Astrocyte (in vitro differentiated cells and primary cell): ENCODE measurements around the gene RASSF5. TPM values are rescaled to one million over a fixed set of nuclear protein-coding genes. Genes with fewer than 3 reads are reported as not detected.

Source experiments
- DNase-seq: peaks from one replicate; pipeline ENCODE4 v3.0.0-alpha.2; 2010; ENCODE audit warnings: low read depth
- FAIRE-seq: peaks from 2 replicates; lab custom pipeline; 2011; peaks lifted over from hg19 to GRCh38; lab: Jason Lieb, UNC
- H2AFZ ChIP-seq: 2 replicates; pipeline ENCODE4 v1.6.0; 2012; ENCODE audit warnings: low read depth, low read length, inconsistent platforms
- H3K27ac ChIP-seq: 2 replicates; pipeline ENCODE4 v1.5.1; 2011; ENCODE audit warnings: low read depth, low read length, inconsistent platforms
- H3K27me3 ChIP-seq: 2 replicates; pipeline ENCODE4 v1.6.0; 2011; ENCODE audit warnings: low read length, inconsistent platforms; ENCODE audit not compliant: insufficient read depth
- H3K36me3 ChIP-seq: 2 replicates; pipeline ENCODE4 v1.5.1; 2011; ENCODE audit warnings: low read length, inconsistent platforms; ENCODE audit not compliant: insufficient read depth
- H3K4me1 ChIP-seq: 2 replicates; pipeline ENCODE4 v1.5.1; 2011; ENCODE audit warnings: low read length, inconsistent platforms; ENCODE audit not compliant: insufficient read depth
- H3K4me2 ChIP-seq: 2 replicates; pipeline ENCODE4 v1.6.0; 2012; ENCODE audit warnings: low read length, inconsistent platforms
- H3K4me3 ChIP-seq: 2 replicates; pipeline ENCODE4 v1.5.1; 2011; ENCODE audit warnings: low read depth, mild to moderate bottlenecking, low read length, inconsistent platforms; ENCODE audit not compliant: insufficient read depth
- H3K79me2 ChIP-seq: 2 replicates; pipeline ENCODE4 v1.6.0; 2012; ENCODE audit warnings: mild to moderate bottlenecking, low read length, inconsistent platforms; ENCODE audit not compliant: insufficient read depth
- H3K9ac ChIP-seq: 2 replicates; pipeline ENCODE4 v1.6.0; 2012; ENCODE audit warnings: mild to moderate bottlenecking, low read length, inconsistent platforms
- H3K9me3 ChIP-seq: 2 replicates; pipeline ENCODE4 v1.5.1; 2012; ENCODE audit warnings: low read depth, mild to moderate bottlenecking, low read length, inconsistent platforms; ENCODE audit not compliant: insufficient read depth
- H4K20me1 ChIP-seq: 2 replicates; pipeline ENCODE4 v1.6.0; 2012; ENCODE audit warnings: low read length, inconsistent platforms; ENCODE audit not compliant: insufficient read depth
- H3K27ac Mint-ChIP-seq: one replicate; pipeline ENCODE4 v1.8.0; 2021; ENCODE audit warnings: mild to moderate bottlenecking, mixed read lengths; ENCODE audit not compliant: unreplicated experiment
- H3K27me3 Mint-ChIP-seq: one replicate; pipeline ENCODE4 v1.8.0; 2021; ENCODE audit warnings: low read depth, mixed read lengths; ENCODE audit not compliant: unreplicated experiment
- H3K36me3 Mint-ChIP-seq: one replicate; pipeline ENCODE4 v1.8.0; 2021; ENCODE audit warnings: low read depth, mixed read lengths; ENCODE audit not compliant: unreplicated experiment
- H3K4me1 Mint-ChIP-seq: one replicate; pipeline ENCODE4 v1.8.0; 2021; ENCODE audit warnings: low read depth, mixed read lengths; ENCODE audit not compliant: unreplicated experiment
- H3K4me3 Mint-ChIP-seq: one replicate; pipeline ENCODE4 v1.8.0; 2021; ENCODE audit warnings: mild to moderate bottlenecking, moderate library complexity, mixed read lengths; ENCODE audit not compliant: unreplicated experiment
- H3K9me3 Mint-ChIP-seq: one replicate; pipeline ENCODE4 v1.8.0; 2021; ENCODE audit warnings: mild to moderate bottlenecking, mixed read lengths; ENCODE audit not compliant: unreplicated experiment
- CTCF ChIP-seq: IDR thresholded peaks from 2 replicates; pipeline ENCODE4 v1.5.1; 2011; ENCODE audit warnings: low read depth, mild to moderate bottlenecking, inconsistent platforms, low read length, moderate library complexity; ENCODE audit not compliant: insufficient read depth
- EZH2 ChIP-seq: IDR thresholded peaks from 2 replicates; pipeline ENCODE4 v1.6.1; 2012; ENCODE audit warnings: mild to moderate bottlenecking, low read length, inconsistent platforms; ENCODE audit not compliant: insufficient read depth
- total RNA-seq: library from RNA; stranded (reverse); gene quantifications from 2 replicates; pipeline ENCODE4 v1.2.1, GENCODE V29; 2021

Gene RASSF5
- total RNA-seq, 1 donor from 2014 or later = 0.43 TPM

GRCh38 chr1:206502403-206502802 lies 4.9 kb upstream of the RASSF5 start:
- Mint-ChIP-seq H3K4me1 (peaks cover 38% of the 10 kb centered on the region), H3K4me3 (no peak overlapping the region), H3K9me3 (no peaks in the 10 kb centered on the region), H3K36me3 (no peaks in the 10 kb centered on the region), H3K27ac (no peak overlapping the region), H3K27me3 (peaks cover 19% of the 10 kb centered on the region)
- H3K9ac ChIP-seq = no peak overlapping the region
- peaks cover 17% of the 10 kb centered on the region for H3K27me3 ChIP-seq
- no peaks in the 10 kb centered on the region for H3K79me2 ChIP-seq
- no peak overlapping the region for H3K4me2 ChIP-seq
- H3K27ac ChIP-seq = no peak overlapping the region
- peaks cover 2% of the 10 kb centered on the region for H3K36me3 ChIP-seq
- no peak overlapping the region for H3K4me3 ChIP-seq
- peaks cover 3% of the 10 kb centered on the region for H4K20me1 ChIP-seq
- no peaks in the 10 kb centered on the region for H3K9me3 ChIP-seq
- no peak for TF ChIP-seq CTCF
- TF ChIP-seq EZH2 = no peak
- H3K4me1 ChIP-seq = peaks cover 36% of the 10 kb centered on the region
- FAIRE-seq (no peak), DNase-seq (no peak)
- no peak overlapping the region for H2AFZ ChIP-seq

GRCh38 chr1:206502812-206503211 lies 4.5 kb upstream of the RASSF5 start:
- H3K9me3 Mint-ChIP-seq = no peaks in the 10 kb centered on the region
- H3K4me3 Mint-ChIP-seq = no peak overlapping the region
- H3K4me1 Mint-ChIP-seq = peaks cover 38% of the 10 kb centered on the region
- peaks cover 3% of the 10 kb centered on the region for H4K20me1 ChIP-seq
- H3K27ac Mint-ChIP-seq = no peak overlapping the region
- H3K4me2 ChIP-seq = no peak overlapping the region
- H3K4me3 ChIP-seq = no peak overlapping the region
- H3K9ac ChIP-seq = no peak overlapping the region
- FAIRE-seq (no peak), DNase-seq (no peak)
- peaks cover 19% of the 10 kb centered on the region for H3K27me3 Mint-ChIP-seq
- H3K27me3 ChIP-seq = peaks cover 18% of the 10 kb centered on the region
- no peaks in the 10 kb centered on the region for H3K79me2 ChIP-seq
- no peaks in the 10 kb centered on the region for H3K36me3 Mint-ChIP-seq
- no peak for TF ChIP-seq CTCF
- no peak for TF ChIP-seq EZH2
- H2AFZ ChIP-seq = no peak overlapping the region
- no peaks in the 10 kb centered on the region for H3K9me3 ChIP-seq
- peaks cover 2% of the 10 kb centered on the region for H3K36me3 ChIP-seq
- H3K4me1 ChIP-seq = peaks cover 36% of the 10 kb centered on the region
- H3K27ac ChIP-seq = no peak overlapping the region

GRCh38 chr1:206503591-206504362 lies 3.6 kb upstream of the RASSF5 start:
- peak; percentile 49 for FAIRE-seq
- Mint-ChIP-seq H3K27ac (peak overlapping the region; percentile 28), H3K27me3 (peaks cover 29% of the 10 kb centered on the region), H3K4me3 (peak overlapping the region; percentile 12), H3K36me3 (no peaks in the 10 kb centered on the region), H3K9me3 (no peaks in the 10 kb centered on the region), H3K4me1 (peaks cover 33% of the 10 kb centered on the region)
- Histone ChIP-seq H3K9ac (no peak overlapping the region), H3K27me3 (peaks cover 27% of the 10 kb centered on the region), H3K27ac (peak overlapping the region; percentile 30), H3K4me3 (no peak overlapping the region), H3K36me3 (no peaks in the 10 kb centered on the region), H2AFZ (no peak overlapping the region), H3K4me2 (peak overlapping the region; percentile 69), H4K20me1 (peaks cover 3% of the 10 kb centered on the region), H3K9me3 (no peaks in the 10 kb centered on the region), H3K4me1 (peaks cover 36% of the 10 kb centered on the region), H3K79me2 (no peaks in the 10 kb centered on the region)
- TF ChIP-seq CTCF (no peak), EZH2 (no peak)
- peak; percentile 99 for DNase-seq
